Natural killer cell (primary cell): Measurements from ENCODE around the gene ALDH1A2. TPM values are rescaled to one million over a fixed set of nuclear protein-coding genes. Genes with fewer than 3 reads are reported as not detected.
A peak's percentile ranks its signal among the peaks of the same experiment; 100 is the strongest.
"Not testable (repeated sequence)": the region's sequence is repeated elsewhere in the genome, so short reads cannot be mapped to it uniquely, and the experiment has no call there.

Source experiments
- ATAC-seq, 3 donors: fragments of 150-1000 bp in 2 of 3; fragments of 200-7000 bp in 1 of 3; cut with Tn5 transposase; 1 replicate in 1 of 3; 2 replicates in 2 of 3; pipeline ENCODE4 v1.10.0; 2021; ENCODE audit warnings: mild to moderate bottlenecking in 2 of 3, moderate library complexity in 2 of 3
- DNase-seq, 2 donors: peaks; one replicate each; pipeline versions ENCODE4 v3.0.0 to v3.0.0-alpha.2; 2013 to 2021; ENCODE audit warnings: mixed read lengths in 1 of 2
- H3K27ac ChIP-seq: one replicate; pipeline ENCODE4 v1.5.1; 2013; ENCODE audit warnings: mild to moderate bottlenecking, low read length
- H3K27me3 ChIP-seq: one replicate; pipeline ENCODE4 v1.6.1; 2013; ENCODE audit warnings: low read length; ENCODE audit not compliant: control insufficient read depth, insufficient read depth
- H3K36me3 ChIP-seq: one replicate; pipeline ENCODE4 v1.6.1; 2013; ENCODE audit warnings: low read length; ENCODE audit not compliant: control insufficient read depth, insufficient read depth
- H3K4me1 ChIP-seq: one replicate; pipeline ENCODE4 v1.6.1; 2013; ENCODE audit warnings: low read length; ENCODE audit not compliant: control insufficient read depth, insufficient read depth
- H3K4me3 ChIP-seq: one replicate; pipeline ENCODE4 v1.5.1; 2013; ENCODE audit warnings: low read length
- H3K9me3 ChIP-seq: one replicate; pipeline ENCODE4 v1.6.1; 2013; ENCODE audit warnings: low read length; ENCODE audit not compliant: control insufficient read depth, insufficient read depth
- H3K27ac Mint-ChIP-seq, 2 donors: one replicate each; pipeline ENCODE4 v1.8.0; 2022; ENCODE audit warnings: mild to moderate bottlenecking in 2 of 2, mixed read lengths in 2 of 2, moderate library complexity in 1 of 2
- H3K27me3 Mint-ChIP-seq, 2 donors: one replicate each; pipeline ENCODE4 v1.8.0; 2022; ENCODE audit warnings: low read depth in 2 of 2, mixed read lengths in 2 of 2
- H3K36me3 Mint-ChIP-seq: one replicate; pipeline ENCODE4 v1.8.0; 2022; ENCODE audit warnings: mixed read lengths
- H3K4me1 Mint-ChIP-seq, 2 donors: one replicate each; pipeline ENCODE4 v1.8.0; 2022; ENCODE audit warnings: mixed read lengths in 2 of 2
- H3K4me3 Mint-ChIP-seq: one replicate; pipeline ENCODE4 v1.8.0; 2022; ENCODE audit warnings: mild to moderate bottlenecking, moderate library complexity, mixed read lengths
- H3K9me3 Mint-ChIP-seq, 2 donors: one replicate each; pipeline ENCODE4 v1.8.0; 2022; ENCODE audit warnings: mixed read lengths in 2 of 2
- CTCF ChIP-seq: fragments of 200-600 bp; IDR thresholded peaks from one replicate; pipeline ENCODE4 v1.8.0; 2022; ENCODE audit warnings: antibody characterized with exemption
- WGBS: methylation state at CpG from one replicate; pipeline ENCODE4 v1.1.7; 2013; ENCODE audit warnings: missing lambda C conversion rate; ENCODE audit not compliant: insufficient coverage; 5-methylcytosine and 5-hydroxymethylcytosine counted together
- intact Hi-C: fragments of 100-400 bp; cut with micrococcal nuclease; formaldehyde crosslinking; loops from one replicate; pipeline ENCODE4 v1.14.2; 2022
- total RNA-seq, 4 donors: library from RNA; stranded (reverse); fragments of 120-200 nt in 1 of 4; gene quantifications; one replicate each; pipeline versions ENCODE4 v1.2.3 to v1.2.4, GENCODE V29; 2013 to 2022

Gene ALDH1A2
- 1 to 10 TPM in 2 of 3 donors, under 1 TPM in 1; 0.73 to 3.6 (median 2.8) TPM for total RNA-seq
- total RNA-seq (2013), result 0.38 TPM

- peak within 1 kb of the TSS; percentile 28 for H3K4me3 ChIP-seq
These were observed at the start of gene ALDH1A2 for GRCh38 chr15:58065445-58066041. Gene ALDH1A2 (minus strand): TSS chr15:58065711. CDS start chr15:58065650, 61 bp downstream.

GRCh38 chr15:58114812-58115211, 49.3 kb upstream of the ALDH1A2 start:
- Mint-ChIP-seq H3K27ac (no peak overlapping the region), H3K9me3 (no peaks in the 10 kb centered on the region), H3K4me1 (no peaks in the 10 kb centered on the region), H3K4me3 (no peak overlapping the region), H3K27me3 (peaks cover 26 to 41% of the 10 kb centered on the region in 2 donors), H3K36me3 (no peaks in the 10 kb centered on the region)
- intact Hi-C loops, result no loop called here
- ATAC-seq (peak in 1 of 3 donors; percentile 75), DNase-seq (no peak)
- Histone ChIP-seq H3K9me3 (no peaks in the 10 kb centered on the region), H3K27me3 (no peaks in the 10 kb centered on the region), H3K4me1 (no peaks in the 10 kb centered on the region), H3K4me3 (no peak overlapping the region), H3K27ac (no peak overlapping the region), H3K36me3 (no peaks in the 10 kb centered on the region)
- no peak for TF ChIP-seq CTCF

More at GRCh38 chr15:58065445-58066041, at the start of gene ALDH1A2:
- Histone ChIP-seq H3K4me1 (peaks cover 15% of the 10 kb centered on the region), H3K27ac (no peak within 1 kb of the TSS), H3K36me3 (no peaks in the 10 kb centered on the region), H3K27me3 (peaks cover 55% of the 10 kb centered on the region), H3K9me3 (no peaks in the 10 kb centered on the region)
- Mint-ChIP-seq H3K27me3 (peaks cover 50 to 71% of the 10 kb centered on the region in 2 donors), H3K27ac (no peak within 1 kb of the TSS), H3K4me3 (peak within 1 kb of the TSS; percentile 75), H3K9me3 (no peaks in the 10 kb centered on the region), H3K4me1 (peaks cover 4 to 6% of the 10 kb centered on the region in 2 donors), H3K36me3 (no peaks in the 10 kb centered on the region)
- ATAC-seq (peak; percentile 18 to 40 (median 32)), DNase-seq (peak; percentile 7 to 14)
- 7% methylated on average over 75 of the region's 75 CpGs for WGBS
- intact Hi-C loops, result no loop called here
- TF ChIP-seq CTCF, result no peak

DNA sequence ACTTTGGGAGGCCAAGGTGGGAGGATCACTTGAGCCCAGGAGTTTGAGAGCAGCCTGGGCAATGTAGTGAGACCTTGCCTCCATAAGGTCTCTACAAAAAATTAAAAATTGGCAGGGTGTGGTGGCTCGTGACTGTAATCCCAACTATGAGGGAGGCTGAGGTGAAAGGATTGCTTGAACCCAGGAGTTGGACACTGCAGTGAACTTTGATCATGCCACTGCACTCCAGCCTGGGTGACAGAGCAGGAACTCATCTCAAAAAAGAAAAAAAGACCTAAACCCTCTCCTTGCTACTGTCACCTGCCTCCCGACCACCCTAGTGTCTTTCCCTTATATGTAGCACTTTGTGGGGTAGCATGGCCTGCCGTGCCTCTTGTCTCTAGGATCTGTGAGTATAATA, 48.9 kb upstream of the ALDH1A2 start:
- Mint-ChIP-seq H3K27me3 (peaks cover 26 to 41% of the 10 kb centered on the region in 2 donors), H3K36me3 (no peaks in the 10 kb centered on the region)

DNA sequence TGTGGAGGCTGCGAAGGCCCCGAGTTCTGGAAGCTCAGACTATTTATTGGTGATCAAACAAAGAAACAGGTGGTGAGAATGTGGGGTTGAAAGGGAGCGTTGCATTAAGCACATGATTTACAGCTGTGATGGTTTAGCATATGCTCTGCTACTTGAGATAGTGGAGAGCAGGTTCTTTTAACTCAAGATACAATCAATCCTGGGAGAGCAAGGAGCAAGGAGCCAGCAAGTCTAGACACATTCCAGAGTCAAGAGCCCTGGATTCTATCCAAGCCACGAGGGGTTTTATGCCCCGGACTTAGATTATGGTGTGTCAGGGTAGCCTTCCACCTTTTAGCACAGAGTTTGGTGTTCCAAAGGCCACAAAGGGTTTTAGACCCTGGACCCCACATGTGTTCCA, 47.8 kb upstream of the ALDH1A2 start:
- H3K36me3 Mint-ChIP-seq, H3K36me3 ChIP-seq, H3K4me1 ChIP-seq, H3K4me3 ChIP-seq, H3K27ac Mint-ChIP-seq, intact Hi-C loops, H3K27ac ChIP-seq, H3K9me3 Mint-ChIP-seq, H3K27me3 ChIP-seq, DNase-seq, H3K9me3 ChIP-seq, H3K4me1 Mint-ChIP-seq, ATAC-seq, H3K4me3 Mint-ChIP-seq: not testable (repeated sequence)
- WGBS, result 52% methylated on average over 5 of the region's 5 CpGs
- peaks cover 26 to 41% of the 10 kb centered on the region in 2 donors for H3K27me3 Mint-ChIP-seq

More for the DNA sequence above, 48.9 kb upstream of the ALDH1A2 start:
- no peak overlapping the region for H3K27ac Mint-ChIP-seq
- H3K4me3 Mint-ChIP-seq, result no peak overlapping the region
- H3K9me3 ChIP-seq, result no peaks in the 10 kb centered on the region
- TF ChIP-seq CTCF, result no peak
- 76% methylated on average over 3 of the region's 3 CpGs for WGBS
- DNase-seq (no peak), ATAC-seq (no peak)
- intact Hi-C loops, result no loop called here
- H3K27me3 ChIP-seq, result no peaks in the 10 kb centered on the region
- no peaks in the 10 kb centered on the region for H3K9me3 Mint-ChIP-seq
- no peak overlapping the region for H3K4me3 ChIP-seq
- no peak overlapping the region for H3K27ac ChIP-seq
- no peaks in the 10 kb centered on the region for H3K4me1 ChIP-seq
- H3K36me3 ChIP-seq, result no peaks in the 10 kb centered on the region
- no peaks in the 10 kb centered on the region for H3K4me1 Mint-ChIP-seq
